ENCODE data around the gene RPL37A. TPM values are rescaled to one million over a fixed set of nuclear protein-coding genes. Genes with fewer than 3 reads are reported as not detected.

The RPL37A gene
- total RNA-seq, result 1,590 and 2,045 TPM in 2 replicates

GRCh38 chr2:216498379-216499352 is at the start of gene RPL37A:
TSS of gene RPL37A (plus strand) at chr2:216498844. CDS start at chr2:216498875, 31 bp downstream.

Other genes starting within 250 kb of the RPL37A start
- gene MARCHF4, start 126.4 kb upstream of the RPL37A start, total RNA-seq, result 0.72 and 1.0 TPM in 2 replicates
- 10.1 and 13.1 TPM in 2 replicates for gene SMARCAL1, start 86.4 kb upstream of the RPL37A start, total RNA-seq
- gene IGFBP2, start 134.6 kb downstream of the RPL37A start, total RNA-seq, result 2.4 and 52.5 TPM in 2 replicates
- gene IGFBP5, start 196.7 kb downstream of the RPL37A start, total RNA-seq, result 0.08 and 0.23 TPM in 2 replicates